GM12801 (cell line): ENCODE measurements around the gene TOMM20.

Experiments
- CTCF ChIP-seq: IDR thresholded peaks from one replicate; pipeline ENCODE4 v1.5.1; 2011; ENCODE audit warnings: control low read depth; ENCODE audit not compliant: insufficient read length; ENCODE audit errors: extremely low read depth

Gene TOMM20

GRCh38 chr1:235095938-235096562 is 32.6 kb downstream of the TOMM20 start:
- no peak for TF ChIP-seq CTCF

- peak; percentile 83 for TF ChIP-seq CTCF
Observed at GRCh38 chr1:235093696-235094592, 34.7 kb downstream of the TOMM20 start.

GRCh38 chr1:235093013-235093695 is 35.5 kb downstream of the TOMM20 start:
- no peak for TF ChIP-seq CTCF

GRCh38 chr1:235090406-235091069 is 38.1 kb downstream of the TOMM20 start:
- no peak for TF ChIP-seq CTCF

GRCh38 chr1:235088907-235089306 is 39.7 kb downstream of the TOMM20 start:
- no peak for TF ChIP-seq CTCF

- TF ChIP-seq CTCF = no peak
Observed at GRCh38 chr1:235088430-235088829, 40.2 kb downstream of the TOMM20 start.

- no peak for TF ChIP-seq CTCF
Observed at GRCh38 chr1:235087906-235088305, 40.7 kb downstream of the TOMM20 start.
